GM23338 (cell line): Measurements from ENCODE around the gene TRIM63. TPM values are rescaled to one million over a fixed set of nuclear protein-coding genes. Genes with fewer than 3 reads are reported as not detected.

ENCODE experiments used
- ETS1 ChIP-seq: IDR thresholded peaks from 2 replicates; pipeline ENCODE4 v1.6.1; 2016; ENCODE audit warnings: antibody characterized with exemption
- JUNB ChIP-seq: IDR thresholded peaks from one replicate; pipeline ENCODE4 v1.6.1; 2016; ENCODE audit warnings: antibody characterized with exemption; ENCODE audit not compliant: unreplicated experiment
- NANOG ChIP-seq: IDR thresholded peaks from 2 replicates; pipeline ENCODE4 v1.6.1; 2016; ENCODE audit warnings: antibody characterized with exemption, borderline replicate concordance
- POLR2AphosphoS5 ChIP-seq: IDR thresholded peaks from 2 replicates; pipeline ENCODE4 v1.6.1; 2016; ENCODE audit warnings: antibody characterized with exemption, low read depth
- REST ChIP-seq: IDR thresholded peaks from one replicate; pipeline ENCODE4 v1.6.1; 2018; ENCODE audit warnings: antibody characterized with exemption; ENCODE audit not compliant: unreplicated experiment
- STAT1 ChIP-seq: IDR thresholded peaks from one replicate; pipeline ENCODE4 v1.6.1; 2016; ENCODE audit warnings: antibody characterized with exemption; ENCODE audit not compliant: unreplicated experiment
- ZNF114 ChIP-seq: fragments of 250-450 bp; sonication (Bioruptor Pico); IDR thresholded peaks from 2 replicates; pipeline ENCODE4 v1.5.0; 2020; ENCODE audit warnings: mild to moderate bottlenecking, moderate library complexity
- ZNF331 ChIP-seq: fragments of 250-450 bp; sonication (Bioruptor Pico); IDR thresholded peaks from 2 replicates; pipeline ENCODE4 v1.5.0; 2020; ENCODE audit warnings: low read depth, mild to moderate bottlenecking, moderate library complexity
- polyA plus RNA-seq: library from polyadenylated mRNA; unstranded; fragments of >200 nt; fragmentation: Nextera tagmentation; extraction: Ambion mirVana; gene quantifications from 2 replicates; pipeline ENCODE4 v1.2.1, GENCODE V29; 2016
- total RNA-seq: library from RNA; depleted of rRNA; stranded (reverse); fragments of >200 nt; shearing (Covaris generic); gene quantifications from 2 replicates; pipeline ENCODE4 v1.2.3, GENCODE V29; 2014
- TF ChIP-seq, protein P1 (sequence below): fragments of 250-450 bp; sonication (Bioruptor Pico); IDR thresholded peaks from 2 replicates; pipeline ENCODE4 v1.5.0; 2020; ENCODE audit warnings: mild to moderate bottlenecking, moderate library complexity

Gene TRIM63
- total and polyA plus RNA-seq, 2 experiments from 2014 or later = 0.17 TPM; not detected in 1

- TF ChIP-seq, protein P1, sequence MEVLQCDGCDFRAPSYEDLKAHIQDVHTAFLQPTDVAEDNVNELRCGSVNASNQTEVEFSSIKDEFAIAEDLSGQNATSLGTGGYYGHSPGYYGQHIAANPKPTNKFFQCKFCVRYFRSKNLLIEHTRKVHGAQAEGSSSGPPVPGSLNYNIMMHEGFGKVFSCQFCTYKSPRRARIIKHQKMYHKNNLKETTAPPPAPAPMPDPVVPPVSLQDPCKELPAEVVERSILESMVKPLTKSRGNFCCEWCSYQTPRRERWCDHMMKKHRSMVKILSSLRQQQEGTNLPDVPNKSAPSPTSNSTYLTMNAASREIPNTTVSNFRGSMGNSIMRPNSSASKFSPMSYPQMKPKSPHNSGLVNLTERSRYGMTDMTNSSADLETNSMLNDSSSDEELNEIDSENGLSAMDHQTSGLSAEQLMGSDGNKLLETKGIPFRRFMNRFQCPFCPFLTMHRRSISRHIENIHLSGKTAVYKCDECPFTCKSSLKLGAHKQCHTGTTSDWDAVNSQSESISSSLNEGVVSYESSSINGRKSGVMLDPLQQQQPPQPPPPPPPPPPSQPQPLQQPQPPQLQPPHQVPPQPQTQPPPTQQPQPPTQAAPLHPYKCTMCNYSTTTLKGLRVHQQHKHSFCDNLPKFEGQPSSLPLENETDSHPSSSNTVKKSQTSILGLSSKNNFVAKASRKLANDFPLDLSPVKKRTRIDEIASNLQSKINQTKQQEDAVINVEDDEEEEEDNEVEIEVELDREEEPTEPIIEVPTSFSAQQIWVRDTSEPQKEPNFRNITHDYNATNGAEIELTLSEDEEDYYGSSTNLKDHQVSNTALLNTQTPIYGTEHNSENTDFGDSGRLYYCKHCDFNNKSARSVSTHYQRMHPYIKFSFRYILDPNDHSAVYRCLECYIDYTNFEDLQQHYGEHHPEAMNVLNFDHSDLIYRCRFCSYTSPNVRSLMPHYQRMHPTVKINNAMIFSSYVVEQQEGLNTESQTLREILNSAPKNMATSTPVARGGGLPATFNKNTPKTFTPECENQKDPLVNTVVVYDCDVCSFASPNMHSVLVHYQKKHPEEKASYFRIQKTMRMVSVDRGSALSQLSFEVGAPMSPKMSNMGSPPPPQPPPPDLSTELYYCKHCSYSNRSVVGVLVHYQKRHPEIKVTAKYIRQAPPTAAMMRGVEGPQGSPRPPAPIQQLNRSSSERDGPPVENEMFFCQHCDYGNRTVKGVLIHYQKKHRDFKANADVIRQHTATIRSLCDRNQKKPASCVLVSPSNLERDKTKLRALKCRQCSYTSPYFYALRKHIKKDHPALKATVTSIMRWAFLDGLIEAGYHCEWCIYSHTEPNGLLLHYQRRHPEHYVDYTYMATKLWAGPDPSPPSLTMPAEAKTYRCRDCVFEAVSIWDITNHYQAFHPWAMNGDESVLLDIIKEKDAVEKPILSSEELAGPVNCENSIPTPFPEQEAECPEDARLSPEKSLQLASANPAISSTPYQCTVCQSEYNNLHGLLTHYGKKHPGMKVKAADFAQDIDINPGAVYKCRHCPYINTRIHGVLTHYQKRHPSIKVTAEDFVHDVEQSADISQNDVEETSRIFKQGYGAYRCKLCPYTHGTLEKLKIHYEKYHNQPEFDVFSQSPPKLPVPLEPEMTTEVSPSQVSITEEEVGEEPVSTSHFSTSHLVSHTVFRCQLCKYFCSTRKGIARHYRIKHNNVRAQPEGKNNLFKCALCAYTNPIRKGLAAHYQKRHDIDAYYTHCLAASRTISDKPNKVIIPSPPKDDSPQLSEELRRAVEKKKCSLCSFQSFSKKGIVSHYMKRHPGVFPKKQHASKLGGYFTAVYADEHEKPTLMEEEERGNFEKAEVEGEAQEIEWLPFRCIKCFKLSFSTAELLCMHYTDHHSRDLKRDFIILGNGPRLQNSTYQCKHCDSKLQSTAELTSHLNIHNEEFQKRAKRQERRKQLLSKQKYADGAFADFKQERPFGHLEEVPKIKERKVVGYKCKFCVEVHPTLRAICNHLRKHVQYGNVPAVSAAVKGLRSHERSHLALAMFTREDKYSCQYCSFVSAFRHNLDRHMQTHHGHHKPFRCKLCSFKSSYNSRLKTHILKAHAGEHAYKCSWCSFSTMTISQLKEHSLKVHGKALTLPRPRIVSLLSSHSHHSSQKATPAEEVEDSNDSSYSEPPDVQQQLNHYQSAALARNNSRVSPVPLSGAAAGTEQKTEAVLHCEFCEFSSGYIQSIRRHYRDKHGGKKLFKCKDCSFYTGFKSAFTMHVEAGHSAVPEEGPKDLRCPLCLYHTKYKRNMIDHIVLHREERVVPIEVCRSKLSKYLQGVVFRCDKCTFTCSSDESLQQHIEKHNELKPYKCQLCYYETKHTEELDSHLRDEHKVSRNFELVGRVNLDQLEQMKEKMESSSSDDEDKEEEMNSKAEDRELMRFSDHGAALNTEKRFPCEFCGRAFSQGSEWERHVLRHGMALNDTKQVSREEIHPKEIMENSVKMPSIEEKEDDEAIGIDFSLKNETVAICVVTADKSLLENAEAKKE (CRISPR knock-in tag) = no peak
- TF ChIP-seq REST (no peak), ZNF114 (no peak), ETS1 (no peak), JUNB (no peak), STAT1 (no peak), POLR2AphosphoS5 (no peak), ZNF331 (CRISPR knock-in tag) (no peak), NANOG (no peak)
Measured at GRCh38 chr1:26028490-26028980, 38.9 kb downstream of the TRIM63 start (continued).
